Activated CD8-positive, alpha-beta memory T cell treated with anti-CD3 and anti-CD28 coated beads for 4 hours (primary cell): ENCODE results near the gene POSTN.
"Not testable (repeated sequence)": the region's sequence is repeated elsewhere in the genome, so short reads cannot be mapped to it uniquely, and the experiment has no call there.

ENCODE experiments used
- DNase-seq, 2 donors: peaks; one replicate each; pipeline ENCODE4 v3.0.0-alpha.2; 2020; ENCODE audit warnings: low read depth in 2 of 2

The POSTN gene

GRCh38 chr13:37597477-37598025 lies 1.0 kb downstream of the POSTN start:
- DNase-seq: no peak

- DNase-seq: no peak
Observed at GRCh38 chr13:37596805-37597204, 1.8 kb downstream of the POSTN start.

- no peak for DNase-seq
Observed at GRCh38 chr13:37595162-37595561, 3.4 kb downstream of the POSTN start.

- DNase-seq: no peak
Observed at GRCh38 chr13:37594550-37594949, 4.0 kb downstream of the POSTN start.

- not testable (repeated sequence) for DNase-seq
Observed at GRCh38 chr13:37589381-37589780, 9.2 kb downstream of the POSTN start.

GRCh38 chr13:37587236-37587635 lies 11.3 kb downstream of the POSTN start:
- no peak for DNase-seq

- no peak for DNase-seq
Observed at GRCh38 chr13:37586164-37586563, 12.4 kb downstream of the POSTN start.

GRCh38 chr13:37585541-37585940 lies 13.0 kb downstream of the POSTN start:
- DNase-seq: no peak

GRCh38 chr13:37576601-37577000 lies 22.0 kb downstream of the POSTN start:
- DNase-seq: no peak

GRCh38 chr13:37565425-37565824 lies 33.1 kb downstream of the POSTN start:
- no peak for DNase-seq

- no peak for DNase-seq
Observed at GRCh38 chr13:37561031-37561430, 37.5 kb downstream of the POSTN start.

GRCh38 chr13:37560526-37560925 lies 38.0 kb downstream of the POSTN start:
- DNase-seq: no peak

- DNase-seq: not testable (repeated sequence)
Observed at GRCh38 chr13:37558766-37559165, 39.8 kb downstream of the POSTN start.

GRCh38 chr13:37546087-37546486 lies 52.5 kb downstream of the POSTN start:
- no peak for DNase-seq

GRCh38 chr13:37544995-37545394 lies 53.6 kb downstream of the POSTN start:
- DNase-seq: no peak

GRCh38 chr13:37539976-37540605 lies 58.5 kb downstream of the POSTN start:
- DNase-seq: no peak

GRCh38 chr13:37539170-37539569 lies 59.4 kb downstream of the POSTN start:
- DNase-seq: no peak

- no peak for DNase-seq
Observed at GRCh38 chr13:37535501-37535900, 63.1 kb downstream of the POSTN start.

- DNase-seq: no peak
Observed at GRCh38 chr13:37534676-37535075, 63.9 kb downstream of the POSTN start.

GRCh38 chr13:37534181-37534580 lies 64.4 kb downstream of the POSTN start:
- DNase-seq: no peak

- no peak for DNase-seq
Observed at GRCh38 chr13:37531049-37531448, 67.5 kb downstream of the POSTN start.

GRCh38 chr13:37529751-37530385 lies 68.7 kb downstream of the POSTN start:
- no peak for DNase-seq

- DNase-seq: no peak
Observed at GRCh38 chr13:37526710-37527473, 71.7 kb downstream of the POSTN start.
